COLO829 (cell line): ENCODE data around the gene GARIN1A.

Source experiments
- DNase-seq: peaks from one replicate; pipeline ENCODE4 v3.0.0; 2012; ENCODE audit warnings: low spot score

The GARIN1A gene

DNA sequence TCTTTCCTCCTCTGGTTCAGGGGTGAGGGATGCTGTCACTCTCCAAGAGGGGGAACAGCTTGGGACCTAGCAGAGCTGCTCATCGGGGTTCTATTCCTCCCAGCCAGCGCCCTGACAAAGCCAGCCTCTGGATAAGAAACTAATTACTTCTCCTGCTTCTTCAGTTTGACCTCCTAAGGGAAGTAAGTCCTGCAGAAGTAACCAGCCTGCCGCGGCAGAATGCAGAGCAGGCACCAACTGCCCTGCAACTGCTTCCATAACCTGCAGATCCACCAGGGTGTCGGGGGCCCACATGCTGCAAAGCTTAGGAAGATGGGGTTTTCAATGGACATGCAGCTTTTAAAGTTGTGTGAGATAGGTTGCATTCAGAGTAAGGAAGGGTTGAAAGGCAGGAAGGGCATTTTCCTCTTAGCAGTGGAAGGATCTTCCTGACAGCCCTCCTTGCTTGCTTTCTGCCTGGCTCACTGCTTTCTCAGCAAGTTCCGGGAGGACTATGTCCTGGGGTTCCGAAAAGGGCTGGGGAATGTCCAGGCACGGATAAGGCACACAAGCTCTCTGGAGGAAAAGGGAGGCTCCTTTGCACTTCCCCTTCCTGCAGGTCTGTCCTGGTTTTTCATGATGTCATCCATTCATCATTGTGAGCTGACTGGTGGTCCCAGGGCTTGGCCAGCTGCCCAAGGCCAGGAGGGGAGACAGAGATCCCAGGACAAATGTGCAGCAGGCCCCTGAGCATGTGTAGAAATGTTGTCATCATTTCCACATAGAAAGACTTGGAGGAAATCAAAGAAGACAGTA is 42.8 kb downstream of the GARIN1A start:
- no peak for DNase-seq

DNA sequence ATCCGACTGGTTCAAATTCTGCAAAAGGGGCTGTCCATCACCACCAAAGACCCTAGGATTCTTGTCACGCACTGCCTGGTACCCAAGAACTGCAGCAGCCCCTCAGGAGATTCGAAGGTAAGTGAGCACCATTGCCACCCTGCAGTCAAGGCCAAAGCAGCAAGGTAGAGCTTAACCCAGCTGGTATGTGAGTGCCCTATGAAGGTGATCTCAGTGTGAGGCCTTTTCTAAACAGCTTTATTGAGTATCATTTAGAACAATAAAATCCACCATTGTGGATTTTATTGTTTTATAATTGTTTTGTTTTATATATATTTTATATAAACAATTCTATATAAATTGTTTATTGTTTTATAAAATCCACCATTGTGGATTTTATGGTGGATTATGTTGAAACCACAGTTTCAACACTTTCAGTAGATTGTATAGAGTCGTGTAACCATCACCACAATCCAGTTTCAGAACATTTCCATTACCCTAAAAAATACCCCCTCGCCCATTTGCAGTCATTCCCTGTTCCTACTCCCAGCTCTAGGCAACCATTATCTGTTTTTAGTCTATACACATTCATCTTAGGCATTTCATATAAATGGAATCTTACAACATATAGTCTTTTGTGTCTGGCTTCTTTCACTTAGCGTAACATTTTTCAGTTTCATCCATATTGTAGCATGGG is 47.0 kb downstream of the GARIN1A start:
- no peak for DNase-seq

DNA sequence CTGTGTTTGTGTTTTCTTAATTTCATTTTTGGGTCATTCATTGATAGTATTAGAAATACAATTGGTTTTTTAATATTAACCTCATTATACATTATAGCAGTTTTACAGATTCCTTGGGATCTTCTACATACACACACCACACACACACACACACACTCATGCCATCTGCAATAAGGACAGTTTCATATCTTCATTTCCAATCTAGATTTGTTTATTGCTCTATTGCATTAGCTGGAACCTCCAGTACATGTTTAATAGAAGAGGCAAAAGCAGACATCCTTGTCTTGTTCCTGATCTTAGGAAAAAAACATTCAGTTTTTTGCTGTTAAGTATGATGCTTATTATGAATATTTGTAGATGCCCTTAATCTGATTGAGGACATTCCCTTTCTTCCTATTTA is 49.3 kb downstream of the GARIN1A start:
- DNase-seq, result no peak
